GM06990 (cell line): ENCODE measurements around the gene TMEM116.

Experiments
- DNase-seq: peaks from one replicate; pipeline ENCODE4 v3.0.0-alpha.2; 2011; ENCODE audit not compliant: insufficient read length; ENCODE audit errors: extremely low read depth
- H3K27me3 ChIP-seq: replicated peaks from 2 replicates; pipeline ENCODE4 v1.6.0; 2011; ENCODE audit warnings: low read length; ENCODE audit not compliant: control insufficient read depth, insufficient read depth
- H3K36me3 ChIP-seq: 2 replicates; pipeline ENCODE4 v1.5.1; 2011; ENCODE audit warnings: low read length; ENCODE audit not compliant: control insufficient read depth, insufficient read depth
- H3K4me3 ChIP-seq: replicated peaks from 2 replicates; pipeline ENCODE4 v1.5.1; 2011; ENCODE audit warnings: low read depth, mild to moderate bottlenecking, control low read depth, low read length
- TF ChIP-seq, protein P1 (sequence below): IDR thresholded peaks from 2 replicates; pipeline ENCODE4 v1.5.1; 2011; ENCODE audit warnings: low read length, control low read depth, mild to moderate bottlenecking, inconsistent platforms; ENCODE audit not compliant: insufficient read depth, poor library complexity, severe bottlenecking

Gene TMEM116

GRCh38 chr12:111937429-111937828, 75.5 kb downstream of the TMEM116 start:
- no peak for DNase-seq
- Histone ChIP-seq H3K36me3 (no peaks in the 10 kb centered on the region), H3K4me3 (no peak overlapping the region), H3K27me3 (no peaks in the 10 kb centered on the region)
- TF ChIP-seq, protein P1, sequence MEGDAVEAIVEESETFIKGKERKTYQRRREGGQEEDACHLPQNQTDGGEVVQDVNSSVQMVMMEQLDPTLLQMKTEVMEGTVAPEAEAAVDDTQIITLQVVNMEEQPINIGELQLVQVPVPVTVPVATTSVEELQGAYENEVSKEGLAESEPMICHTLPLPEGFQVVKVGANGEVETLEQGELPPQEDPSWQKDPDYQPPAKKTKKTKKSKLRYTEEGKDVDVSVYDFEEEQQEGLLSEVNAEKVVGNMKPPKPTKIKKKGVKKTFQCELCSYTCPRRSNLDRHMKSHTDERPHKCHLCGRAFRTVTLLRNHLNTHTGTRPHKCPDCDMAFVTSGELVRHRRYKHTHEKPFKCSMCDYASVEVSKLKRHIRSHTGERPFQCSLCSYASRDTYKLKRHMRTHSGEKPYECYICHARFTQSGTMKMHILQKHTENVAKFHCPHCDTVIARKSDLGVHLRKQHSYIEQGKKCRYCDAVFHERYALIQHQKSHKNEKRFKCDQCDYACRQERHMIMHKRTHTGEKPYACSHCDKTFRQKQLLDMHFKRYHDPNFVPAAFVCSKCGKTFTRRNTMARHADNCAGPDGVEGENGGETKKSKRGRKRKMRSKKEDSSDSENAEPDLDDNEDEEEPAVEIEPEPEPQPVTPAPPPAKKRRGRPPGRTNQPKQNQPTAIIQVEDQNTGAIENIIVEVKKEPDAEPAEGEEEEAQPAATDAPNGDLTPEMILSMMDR, result no peak

- TF ChIP-seq, protein P1, result no peak
- Histone ChIP-seq H3K4me3 (no peak overlapping the region), H3K27me3 (no peaks in the 10 kb centered on the region), H3K36me3 (no peaks in the 10 kb centered on the region)
- DNase-seq, result no peak
These were observed 76.1 kb downstream of the TMEM116 start for GRCh38 chr12:111936869-111937268.

GRCh38 chr12:111932241-111932640, 80.7 kb downstream of the TMEM116 start:
- no peak for DNase-seq
- TF ChIP-seq, protein P1, result no peak
- H3K27me3 ChIP-seq, result no peaks in the 10 kb centered on the region
- H3K4me3 ChIP-seq, result no peak overlapping the region
- H3K36me3 ChIP-seq, result no peaks in the 10 kb centered on the region

DNA sequence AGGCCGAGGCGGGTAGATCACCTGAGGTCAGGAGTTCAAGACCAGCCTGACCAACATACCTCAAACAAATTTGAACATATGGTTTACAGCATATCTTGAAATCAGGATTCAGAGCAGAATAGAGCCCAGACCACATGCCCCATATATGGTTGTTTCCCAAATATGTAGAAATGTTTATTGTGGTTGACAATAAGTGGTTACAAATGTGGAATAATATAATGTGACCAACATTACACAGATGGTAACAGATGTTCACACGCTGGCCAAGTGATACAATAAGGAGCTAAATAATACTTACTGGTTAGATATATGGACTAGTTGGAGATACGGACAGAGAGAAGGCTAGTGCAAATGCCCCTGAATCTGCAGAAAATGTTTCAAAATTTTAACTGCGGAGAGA, 85.6 kb downstream of the TMEM116 start:
- no peak for DNase-seq
- TF ChIP-seq, protein P1, result no peak
- no peaks in the 10 kb centered on the region for H3K36me3 ChIP-seq
- H3K4me3 ChIP-seq, result no peak overlapping the region
- no peaks in the 10 kb centered on the region for H3K27me3 ChIP-seq

- Histone ChIP-seq H3K27me3 (no peaks in the 10 kb centered on the region), H3K4me3 (no peak overlapping the region), H3K36me3 (no peaks in the 10 kb centered on the region)
- TF ChIP-seq, protein P1, result no peak
- no peak for DNase-seq
These were observed 86.3 kb downstream of the TMEM116 start for GRCh38 chr12:111926631-111927030.

DNA sequence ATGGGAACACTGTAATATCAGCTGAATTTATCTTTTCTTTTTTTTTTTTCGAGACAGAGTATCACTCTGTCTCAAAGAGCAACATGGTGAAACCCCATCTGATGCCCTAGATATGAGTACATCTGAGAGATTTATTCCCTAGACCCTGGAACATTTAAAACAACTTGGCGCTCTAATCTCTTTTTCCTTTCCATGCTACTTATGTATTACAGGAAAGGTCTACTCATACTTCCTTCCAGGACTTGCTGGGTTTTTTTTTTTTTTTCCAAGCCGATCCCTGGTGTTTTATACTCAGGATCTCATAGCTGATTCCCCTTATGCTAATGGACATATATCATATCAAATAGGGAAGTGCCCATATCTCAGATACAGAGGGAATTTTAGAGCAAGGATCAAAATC, 87.8 kb downstream of the TMEM116 start:
- TF ChIP-seq, protein P1, result no peak
- Histone ChIP-seq H3K27me3 (no peaks in the 10 kb centered on the region), H3K36me3 (no peaks in the 10 kb centered on the region), H3K4me3 (no peak overlapping the region)
- DNase-seq, result no peak
